Activated gamma-delta T cell treated with Interleukin-2 at 50 U/mL for 16 hours (primary cell): ENCODE results near the gene SDC4.

ENCODE experiments used
- DNase-seq: peaks from one replicate; pipeline ENCODE4 v3.0.0-alpha.2; 2020

Gene SDC4

GRCh38 chr20:45317826-45318225, 30.4 kb downstream of the SDC4 start:
- DNase-seq: no peak

GRCh38 chr20:45316150-45317080, 31.8 kb downstream of the SDC4 start:
- DNase-seq: no peak

GRCh38 chr20:45315672-45316071, 32.6 kb downstream of the SDC4 start:
- no peak for DNase-seq

- DNase-seq: no peak
These were observed 34.3 kb downstream of the SDC4 start for GRCh38 chr20:45313943-45314342.

- no peak for DNase-seq
These were observed 35.0 kb downstream of the SDC4 start for GRCh38 chr20:45313065-45313695.

GRCh38 chr20:45312241-45312640, 36.0 kb downstream of the SDC4 start:
- DNase-seq: no peak

- DNase-seq: peak; percentile 40
These were observed 36.5 kb downstream of the SDC4 start for GRCh38 chr20:45311589-45312211.

GRCh38 chr20:45309075-45309474, 39.1 kb downstream of the SDC4 start:
- DNase-seq: no peak

GRCh38 chr20:45308117-45308778, 40.0 kb downstream of the SDC4 start, which contains the start of gene MATN4:
Gene MATN4, minus strand, starts transcription at chr20:45308299. Its CDS starts 2,717 bp downstream, at chr20:45305582.
- no peak for DNase-seq

GRCh38 chr20:45307076-45307640, 41.1 kb downstream of the SDC4 start:
- DNase-seq: no peak

- peak; percentile 40 for DNase-seq
These were observed 41.7 kb downstream of the SDC4 start, which contains the start of gene RBPJL for GRCh38 chr20:45306431-45306982. Gene RBPJL, plus strand, starts transcription at chr20:45306840. Its CDS starts 83 bp downstream, at chr20:45306923.

GRCh38 chr20:45305262-45305661, 43.0 kb downstream of the SDC4 start:
- no peak for DNase-seq

- no peak for DNase-seq
These were observed 43.7 kb downstream of the SDC4 start for GRCh38 chr20:45304464-45304999.

GRCh38 chr20:45303586-45304463, 44.4 kb downstream of the SDC4 start:
- no peak for DNase-seq

GRCh38 chr20:45301824-45302271, 46.4 kb downstream of the SDC4 start:
- DNase-seq: no peak

GRCh38 chr20:45300961-45301360, 47.3 kb downstream of the SDC4 start:
- DNase-seq: no peak

GRCh38 chr20:45299786-45300185, 48.4 kb downstream of the SDC4 start:
- DNase-seq: no peak

- no peak for DNase-seq
These were observed 50.3 kb downstream of the SDC4 start for GRCh38 chr20:45297786-45298497.

GRCh38 chr20:45294659-45295058, 53.6 kb downstream of the SDC4 start:
- no peak for DNase-seq

- DNase-seq: no peak
These were observed 54.2 kb downstream of the SDC4 start for GRCh38 chr20:45294003-45294368.
